Measurements from ENCODE around the gene ANXA6.

ANXA6 gene

DNA sequence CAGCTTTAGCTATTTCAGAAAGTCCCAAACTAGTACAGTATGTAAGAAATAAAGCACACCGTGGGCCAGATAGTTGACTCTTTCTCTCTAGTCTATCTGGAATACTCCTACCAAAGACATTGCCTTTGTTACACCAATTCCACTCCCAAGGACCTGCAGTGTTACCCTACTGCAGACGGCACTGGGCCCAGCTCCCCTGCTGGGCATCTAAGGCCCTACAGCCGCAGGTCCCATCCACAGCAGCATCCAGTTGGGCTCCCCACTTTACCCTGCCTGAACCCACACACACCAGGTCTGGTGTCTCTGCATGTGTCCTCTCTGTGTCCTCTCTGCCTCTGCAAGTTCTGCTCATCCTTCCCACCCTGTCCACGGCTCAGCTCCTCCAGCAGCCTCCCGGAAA is 99.3 kb downstream of the ANXA6 start:
- DNase-seq: no peak

- no peak for DNase-seq
These were observed 100.9 kb downstream of the ANXA6 start for GRCh38 chr5:151056379-151057325.

DNA sequence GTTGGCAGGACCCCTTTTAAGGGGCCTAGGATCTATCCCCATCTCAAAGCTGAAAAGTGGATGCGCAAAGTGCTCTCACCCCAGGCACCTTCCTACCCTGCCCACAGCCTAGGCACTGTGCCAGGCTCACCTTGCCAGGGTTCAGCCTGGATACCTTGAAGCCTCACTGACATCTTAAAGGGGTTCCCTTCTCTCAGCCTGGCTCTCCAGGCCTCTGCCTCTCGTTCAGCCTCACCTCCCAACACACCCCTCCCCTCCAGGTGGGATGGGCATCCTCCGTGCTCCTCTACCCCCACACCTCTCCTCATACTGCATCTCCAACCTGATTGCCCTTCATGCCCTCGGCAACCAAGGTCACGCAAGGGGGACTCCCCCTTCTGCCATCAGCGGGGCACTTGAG is 102.2 kb downstream of the ANXA6 start:
- DNase-seq: no peak

DNA sequence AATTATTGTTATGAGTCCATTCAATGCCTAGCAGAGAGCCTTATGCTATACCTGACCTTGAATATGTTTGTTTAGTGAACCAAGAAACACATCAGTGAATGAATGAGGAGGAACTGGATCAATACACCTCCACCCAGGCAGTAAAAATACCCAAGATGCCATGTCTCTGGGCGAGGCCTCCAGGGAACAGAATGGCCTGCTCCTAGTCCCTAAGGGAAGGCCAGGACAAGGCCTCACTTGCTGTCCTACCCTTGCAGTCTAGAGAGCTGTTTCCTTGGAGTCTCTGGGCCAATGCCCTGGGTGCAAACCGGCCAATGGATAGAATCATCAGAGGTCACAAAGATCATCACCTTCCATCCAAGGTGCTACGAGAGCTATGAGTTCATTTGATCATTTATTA is 102.9 kb downstream of the ANXA6 start:
- no peak for DNase-seq

DNA sequence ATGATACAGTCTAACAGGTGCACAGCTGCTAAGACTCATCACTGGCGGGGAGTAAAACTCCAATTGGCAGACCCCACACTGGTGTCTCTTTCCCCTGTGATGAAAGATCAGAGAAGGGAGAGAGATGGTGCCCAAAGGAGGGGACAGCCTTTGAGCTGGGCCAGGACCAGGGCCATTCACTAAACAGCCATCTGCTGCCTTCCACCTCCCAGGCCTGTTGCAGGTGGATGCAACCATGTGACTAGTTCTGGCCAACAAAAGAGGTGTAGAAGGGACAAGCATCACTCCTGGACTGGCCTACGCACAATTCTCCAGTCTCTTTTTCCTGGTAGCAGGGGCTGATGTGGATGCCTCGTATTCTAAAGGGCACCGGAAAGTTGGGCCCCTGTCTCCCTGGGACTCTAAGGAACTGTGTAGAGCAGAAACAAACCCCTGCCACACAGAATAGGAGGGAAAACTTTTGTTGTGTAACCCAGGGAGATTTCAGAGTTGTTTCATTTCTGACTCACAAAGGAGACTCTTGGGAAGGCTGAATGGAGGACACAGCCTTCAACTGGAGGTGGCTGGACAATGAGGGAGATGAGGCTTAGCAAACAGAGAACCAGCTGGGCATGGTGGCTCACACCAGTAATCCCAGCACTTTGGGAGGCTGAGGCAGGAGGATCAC is 103.7 kb downstream of the ANXA6 start:
- DNase-seq: no peak

GRCh38 chr5:151052836-151053235 is 104.7 kb downstream of the ANXA6 start:
- no peak for DNase-seq

DNA sequence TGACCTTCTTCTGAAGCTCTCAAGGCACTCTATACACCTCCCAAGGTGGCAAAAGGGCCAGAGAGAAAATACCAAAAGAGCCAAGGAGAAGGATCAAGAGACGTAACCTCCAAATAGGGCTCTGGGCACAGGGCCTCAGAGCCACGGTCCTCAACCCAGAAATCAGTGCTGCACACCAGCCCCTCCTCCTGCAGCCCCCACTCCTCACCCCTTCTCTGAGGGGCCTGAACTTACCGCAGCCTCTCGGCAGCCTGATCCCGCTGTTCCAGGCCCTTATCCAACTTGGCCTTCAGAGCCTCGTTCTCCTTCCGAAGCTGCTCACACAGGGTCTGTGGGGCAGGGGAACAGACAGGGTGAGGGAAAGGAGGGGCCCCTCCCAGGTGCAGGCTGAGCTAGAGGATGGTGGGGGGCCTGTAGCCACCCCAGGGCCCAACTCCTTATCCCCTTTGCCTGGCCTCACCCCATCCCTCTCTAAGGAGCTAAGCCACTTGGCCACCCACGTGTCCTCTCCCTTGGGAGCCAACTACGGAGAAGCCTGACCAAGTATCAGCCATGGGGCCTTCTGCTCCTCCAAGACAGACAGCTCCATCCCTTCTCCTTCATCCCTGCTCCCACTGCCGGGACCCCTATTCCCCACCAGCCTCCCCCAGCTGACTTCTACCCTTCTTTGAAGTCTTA is 105.5 kb downstream of the ANXA6 start:
- no peak for DNase-seq

DNA sequence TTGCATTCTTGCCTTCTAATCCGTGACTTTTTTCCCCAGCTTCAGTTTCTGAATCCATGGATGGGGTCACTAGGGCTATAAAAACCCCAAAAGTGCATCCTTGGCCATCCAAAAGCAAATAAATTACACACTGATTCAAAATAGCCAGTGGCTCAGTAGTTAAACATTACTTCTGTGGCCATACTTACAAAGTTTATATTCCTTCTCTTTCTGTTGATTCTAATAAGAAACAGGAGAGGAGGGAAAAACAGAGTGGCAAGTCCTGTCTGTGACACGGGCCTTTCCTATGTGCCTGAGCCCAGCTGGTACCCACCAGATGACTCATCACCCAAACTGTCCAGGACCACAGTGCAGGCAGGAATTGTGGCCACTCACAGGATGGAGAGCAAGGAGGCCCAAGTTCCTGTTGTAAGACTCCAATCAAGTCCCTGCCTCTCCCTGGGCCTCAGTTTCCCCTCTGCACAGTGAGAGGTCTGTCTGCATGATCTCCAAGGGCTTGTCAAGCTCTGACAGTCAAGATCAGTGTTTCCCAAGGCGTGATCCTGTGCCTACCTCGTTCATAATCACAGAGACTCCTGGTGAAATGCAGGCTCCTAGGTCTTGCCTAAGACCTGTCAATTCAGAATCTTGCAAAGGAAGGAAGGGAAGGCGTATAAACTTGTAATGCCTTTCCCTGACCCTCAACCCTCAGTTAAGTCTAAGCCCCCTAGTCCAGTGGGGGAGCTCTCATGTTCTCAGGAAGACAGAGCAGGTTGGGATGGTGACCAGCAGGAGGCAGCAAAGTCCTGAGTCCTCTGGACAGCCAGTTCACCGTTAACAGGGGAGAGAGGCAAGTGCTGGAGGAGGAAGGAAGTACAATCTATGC is 106.3 kb downstream of the ANXA6 start:
- no peak for DNase-seq

Data from NCI-H510A (cell line).